DND-41 (cell line): ENCODE measurements around the gene ARL14EPL.

Experiments
- ATAC-seq: fragments of 200-7000 bp; cut with Tn5 transposase; 3 replicates; pipeline ENCODE4 v1.9.1; 2021; ENCODE audit warnings: low read depth; ENCODE audit not compliant: insufficient read depth
- DNase-seq: peaks from one replicate; pipeline ENCODE4 v3.0.0-alpha.2; 2020
- H2AFZ ChIP-seq: 2 replicates; pipeline ENCODE4 v1.6.0; 2012; ENCODE audit warnings: low read depth, low read length
- H3K27ac ChIP-seq: 2 replicates; pipeline ENCODE4 v1.5.1; 2012; ENCODE audit warnings: low read length, inconsistent platforms
- H3K27me3 ChIP-seq: fragments of 200-600 bp; sonication (generic); 2 replicates; pipeline ENCODE4 v1.6.0; 2012; ENCODE audit warnings: low read length, mild to moderate bottlenecking, inconsistent platforms; ENCODE audit not compliant: insufficient read depth, poor library complexity
- H3K36me3 ChIP-seq: 2 replicates; pipeline ENCODE4 v1.5.1; 2012; ENCODE audit warnings: low read length, inconsistent platforms; ENCODE audit not compliant: insufficient read depth
- H3K4me1 ChIP-seq: 2 replicates; pipeline ENCODE4 v1.5.1; 2012; ENCODE audit warnings: mild to moderate bottlenecking, low read length; ENCODE audit not compliant: insufficient read depth
- H3K4me2 ChIP-seq: 2 replicates; pipeline ENCODE4 v1.6.0; 2012; ENCODE audit warnings: mild to moderate bottlenecking, moderate library complexity, low read length, inconsistent platforms; ENCODE audit not compliant: insufficient read depth
- H3K4me3 ChIP-seq, 2 experiments: fragments of 200-600 bp in 1 of 2; shearing (Covaris generic) in 1 of 2; 2 replicates each; pipeline ENCODE4 v1.5.1; 2012 to 2016; ENCODE audit warnings: inconsistent platforms in 2 of 2, low read length in 2 of 2, mild to moderate bottlenecking in 2 of 2, low read depth in 1 of 2, moderate library complexity in 1 of 2
- H3K79me2 ChIP-seq: 2 replicates; pipeline ENCODE4 v1.6.0; 2012; ENCODE audit warnings: low read length, inconsistent platforms; ENCODE audit not compliant: insufficient read depth
- H3K9ac ChIP-seq: 2 replicates; pipeline ENCODE4 v1.6.0; 2012; ENCODE audit warnings: low read depth, mild to moderate bottlenecking, inconsistent platforms, low read length, moderate library complexity
- H3K9me3 ChIP-seq: 2 replicates; pipeline ENCODE4 v1.5.1; 2012; ENCODE audit warnings: low read length, moderate library complexity, mild to moderate bottlenecking, inconsistent platforms; ENCODE audit not compliant: insufficient read depth, severe bottlenecking
- H4K20me1 ChIP-seq: 2 replicates; pipeline ENCODE4 v1.6.0; 2012; ENCODE audit warnings: low read length; ENCODE audit not compliant: insufficient read depth
- EZH2 ChIP-seq: IDR thresholded peaks from 3 replicates; pipeline ENCODE4 v1.6.1; 2012; ENCODE audit warnings: borderline replicate concordance, low read depth, mild to moderate bottlenecking, moderate library complexity, low read length, inconsistent platforms; ENCODE audit not compliant: severe bottlenecking
- TF ChIP-seq, protein P1 (sequence below): IDR thresholded peaks from 2 replicates; pipeline ENCODE4 v1.5.1; 2012; ENCODE audit warnings: borderline replicate concordance, low read length, moderate library complexity, mild to moderate bottlenecking; ENCODE audit not compliant: poor library complexity, severe bottlenecking; ENCODE audit errors: extremely low read depth

Gene ARL14EPL

DNA sequence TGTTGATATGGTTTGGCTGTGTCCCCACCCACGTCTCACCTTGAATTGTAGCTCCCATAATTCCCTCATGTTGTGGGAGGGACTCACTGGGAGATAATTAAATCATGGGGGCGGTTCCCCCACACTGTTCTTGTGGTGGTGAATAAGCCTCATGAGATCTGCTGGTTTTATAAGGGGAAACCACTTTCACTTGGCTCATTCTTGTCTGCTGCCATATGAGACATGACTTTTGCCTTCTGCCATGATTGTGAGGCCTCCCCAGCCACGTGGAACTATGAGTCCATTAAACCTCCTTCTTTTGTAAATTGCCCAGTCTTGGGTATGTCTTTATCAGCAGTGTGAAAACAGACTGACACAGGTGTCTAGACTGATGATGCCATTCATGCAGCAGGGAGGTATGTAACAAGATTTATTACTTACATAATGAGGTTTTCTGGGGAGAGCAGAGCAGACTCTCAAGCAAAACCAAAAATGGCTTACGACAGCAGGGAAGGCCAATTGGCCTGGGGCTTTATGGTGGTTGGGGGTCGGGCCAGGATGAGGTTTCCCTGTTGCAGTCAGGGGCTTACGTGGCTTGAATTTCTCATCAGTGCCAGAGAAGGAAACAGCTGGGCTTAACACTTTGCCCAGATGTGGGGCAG, 43.0 kb downstream of the ARL14EPL start:
- ATAC-seq (peak; percentile 67), DNase-seq (peak; percentile 23)

DNA sequence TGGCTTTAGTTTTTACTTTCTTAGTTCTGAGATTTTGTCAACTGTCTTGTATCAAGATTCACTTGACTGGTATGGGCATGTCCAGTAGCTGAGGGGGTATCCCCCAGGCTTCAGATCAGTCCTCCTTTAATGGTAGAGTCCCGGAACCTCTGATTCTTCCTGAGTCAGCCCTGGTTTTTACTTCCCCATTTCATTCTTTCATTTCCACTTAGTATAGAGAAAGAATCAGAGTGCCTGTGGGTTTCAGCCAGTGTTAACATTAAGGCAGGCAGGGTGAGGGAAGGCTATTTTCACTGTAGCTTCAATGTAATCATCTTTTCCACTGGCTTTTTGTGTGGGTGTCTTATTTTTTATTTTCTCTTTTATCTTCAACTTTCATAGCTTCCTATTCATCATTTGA, 44.2 kb downstream of the ARL14EPL start:
- ATAC-seq (no peak), DNase-seq (no peak)
- H3K4me1 ChIP-seq: no peaks in the 10 kb centered on the region
- no peak for TF ChIP-seq EZH2
- TF ChIP-seq, protein P1, sequence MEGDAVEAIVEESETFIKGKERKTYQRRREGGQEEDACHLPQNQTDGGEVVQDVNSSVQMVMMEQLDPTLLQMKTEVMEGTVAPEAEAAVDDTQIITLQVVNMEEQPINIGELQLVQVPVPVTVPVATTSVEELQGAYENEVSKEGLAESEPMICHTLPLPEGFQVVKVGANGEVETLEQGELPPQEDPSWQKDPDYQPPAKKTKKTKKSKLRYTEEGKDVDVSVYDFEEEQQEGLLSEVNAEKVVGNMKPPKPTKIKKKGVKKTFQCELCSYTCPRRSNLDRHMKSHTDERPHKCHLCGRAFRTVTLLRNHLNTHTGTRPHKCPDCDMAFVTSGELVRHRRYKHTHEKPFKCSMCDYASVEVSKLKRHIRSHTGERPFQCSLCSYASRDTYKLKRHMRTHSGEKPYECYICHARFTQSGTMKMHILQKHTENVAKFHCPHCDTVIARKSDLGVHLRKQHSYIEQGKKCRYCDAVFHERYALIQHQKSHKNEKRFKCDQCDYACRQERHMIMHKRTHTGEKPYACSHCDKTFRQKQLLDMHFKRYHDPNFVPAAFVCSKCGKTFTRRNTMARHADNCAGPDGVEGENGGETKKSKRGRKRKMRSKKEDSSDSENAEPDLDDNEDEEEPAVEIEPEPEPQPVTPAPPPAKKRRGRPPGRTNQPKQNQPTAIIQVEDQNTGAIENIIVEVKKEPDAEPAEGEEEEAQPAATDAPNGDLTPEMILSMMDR: no peak
- no peak overlapping the region for H3K4me2 ChIP-seq
- no peak overlapping the region for H2AFZ ChIP-seq
- no peaks in the 10 kb centered on the region for H3K36me3 ChIP-seq
- H3K79me2 ChIP-seq: no peaks in the 10 kb centered on the region
- H3K9ac ChIP-seq: no peak overlapping the region
- peaks cover 3% of the 10 kb centered on the region; the same call in 1 of the 2 replicates for H4K20me1 ChIP-seq
- no peak overlapping the region for H3K27ac ChIP-seq
- H3K27me3 ChIP-seq: no peaks in the 10 kb centered on the region
- H3K9me3 ChIP-seq: no peaks in the 10 kb centered on the region
- H3K4me3 ChIP-seq: no peak overlapping the region

More for the DNA sequence above, 43.0 kb downstream of the ARL14EPL start:
- TF ChIP-seq, protein P1: no peak
- no peak for TF ChIP-seq EZH2
- Histone ChIP-seq H3K9ac (no peak overlapping the region), H3K79me2 (no peaks in the 10 kb centered on the region), H4K20me1 (peaks cover 3% of the 10 kb centered on the region; the same call in 1 of the 2 replicates), H3K36me3 (no peaks in the 10 kb centered on the region), H3K27ac (no peak overlapping the region), H3K4me2 (no peak overlapping the region), H2AFZ (no peak overlapping the region), H3K9me3 (no peaks in the 10 kb centered on the region), H3K4me1 (no peaks in the 10 kb centered on the region), H3K27me3 (no peaks in the 10 kb centered on the region), H3K4me3 (no peak overlapping the region)

DNA sequence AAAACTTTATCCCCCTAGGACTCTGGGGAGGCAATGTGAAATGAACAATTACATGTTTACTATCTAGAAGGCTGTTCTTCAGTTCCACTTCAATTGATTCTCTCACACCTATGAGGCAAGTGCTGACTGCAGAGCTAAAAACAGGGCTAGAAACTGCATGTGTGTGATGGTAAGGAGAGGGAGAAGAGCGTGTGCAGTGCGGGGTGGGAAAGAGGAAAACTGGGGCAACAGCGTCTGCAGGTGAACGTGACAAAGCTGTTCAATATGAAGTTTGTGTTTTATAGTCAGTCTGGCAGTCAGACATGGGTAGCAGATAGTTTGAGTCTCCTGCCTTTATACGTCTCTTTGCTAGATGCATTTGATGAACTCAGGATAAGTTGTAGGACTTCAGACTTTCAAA, 45.9 kb downstream of the ARL14EPL start:
- Histone ChIP-seq H2AFZ (no peak overlapping the region), H3K4me3 (no peak overlapping the region), H3K4me2 (no peak overlapping the region), H3K27ac (no peak overlapping the region), H4K20me1 (peaks cover 3% of the 10 kb centered on the region; the same call in 1 of the 2 replicates), H3K9me3 (no peaks in the 10 kb centered on the region), H3K4me1 (no peaks in the 10 kb centered on the region), H3K79me2 (no peaks in the 10 kb centered on the region), H3K27me3 (no peaks in the 10 kb centered on the region), H3K9ac (no peak overlapping the region), H3K36me3 (no peaks in the 10 kb centered on the region)
- DNase-seq (no peak), ATAC-seq (no peak)
- TF ChIP-seq EZH2: no peak
- TF ChIP-seq, protein P1: no peak
